Gastroesophageal sphincter (tissue), 4 donors: ENCODE results near the gene CCDC171. TPM values are rescaled to one million over a fixed set of nuclear protein-coding genes. Genes with fewer than 3 reads are reported as not detected.
"Not testable (repeated sequence)": the region's sequence is repeated elsewhere in the genome, so short reads cannot be mapped to it uniquely, and the experiment has no call there.

Experiments used
- ATAC-seq: fragments of 150-250 bp; one replicate; pipeline ENCODE4 v1.9.1; 2016; ENCODE audit warnings: mild to moderate bottlenecking, moderate library complexity
- H3K27ac ChIP-seq, 4 donors: fragments of 200-600 bp; sonication (generic) in 3 of 4; 1 replicate in 3 of 4; 2 replicates in 1 of 4; pipeline ENCODE4 v1.5.1; 2016 to 2019
- H3K27me3 ChIP-seq: fragments of 200-600 bp; sonication (generic); one replicate; pipeline ENCODE4 v1.5.1; 2019
- H3K36me3 ChIP-seq, 2 donors: fragments of 200-600 bp; sonication (generic); one replicate each; pipeline ENCODE4 v1.5.1; 2019; ENCODE audit warnings: control low read depth in 1 of 2
- H3K4me1 ChIP-seq, 3 donors: fragments of 200-600 bp; sonication (generic); 1 replicate in 2 of 3; 2 replicates in 1 of 3; pipeline ENCODE4 v1.5.1; 2016 to 2019; ENCODE audit warnings: control low read depth in 2 of 3
- H3K4me3 ChIP-seq, 2 donors: fragments of 200-600 bp; sonication (generic); one replicate each; pipeline ENCODE4 v1.5.1; 2019; ENCODE audit warnings: mild to moderate bottlenecking in 1 of 2, moderate library complexity in 1 of 2
- H3K9me3 ChIP-seq, 3 donors: fragments of 200-600 bp; sonication (generic); one replicate each; pipeline ENCODE4 v1.5.1; 2017 to 2019; ENCODE audit warnings: control low read depth in 2 of 3
- CTCF ChIP-seq, 4 experiments: fragments of 200-600 bp in 2 of 4; fragments of 450-650 bp in 2 of 4; sonication (generic) in 1 of 4; IDR thresholded peaks; one replicate each; pipeline ENCODE4 v1.5.1; 2017 to 2019; ENCODE audit warnings: antibody characterized with exemption in 4 of 4, mild to moderate bottlenecking in 2 of 4, moderate library complexity in 2 of 4
- EP300 ChIP-seq: sonication (generic); formaldehyde crosslinking; IDR thresholded peaks from one replicate; pipeline ENCODE4 v1.6.1; 2017; ENCODE audit warnings: antibody characterized with exemption, mild to moderate bottlenecking
- POLR2A ChIP-seq, 2 donors: fragments of 450-650 bp; IDR thresholded peaks; one replicate each; pipeline ENCODE4 v1.6.1; 2017; ENCODE audit warnings: antibody characterized with exemption in 2 of 2, mild to moderate bottlenecking in 2 of 2, moderate library complexity in 1 of 2
- POLR2AphosphoS5 ChIP-seq: sonication (generic); formaldehyde crosslinking; IDR thresholded peaks from one replicate; pipeline ENCODE4 v1.6.1; 2017; ENCODE audit warnings: antibody characterized with exemption
- WGBS, 2 donors: methylation state at CpG; one replicate each; pipeline ENCODE4 v1.1.5; 2018; ENCODE audit warnings: low coverage in 1 of 2; 5-methylcytosine and 5-hydroxymethylcytosine counted together
- total RNA-seq, 4 donors: library from RNA; depleted of rRNA; stranded (reverse); fragments of >200 nt; gene quantifications; one replicate each; pipeline ENCODE4 v1.1.0, GENCODE V29; 2016

The CCDC171 gene
- total RNA-seq, 4 donors from 2014 or later: 0.94 to 4.5 (median 2.8) TPM

GRCh38 chr9:15769547-15769946 lies 216.7 kb downstream of the CCDC171 start:
- Histone ChIP-seq H3K36me3 (no peaks in the 10 kb centered on the region), H3K4me1 (no peaks in the 10 kb centered on the region), H3K27me3 (no peaks in the 10 kb centered on the region), H3K4me3 (no peak overlapping the region), H3K9me3 (no peaks in the 10 kb centered on the region), H3K27ac (no peak overlapping the region)
- WGBS, 2 donors: 31 to 49% methylated on average over 5 of the region's 5 CpGs
- no peak for ATAC-seq
- no peak for TF ChIP-seq POLR2A (IDR thresholded peaks at IDR 0.05)
- TF ChIP-seq EP300: no peak
- TF ChIP-seq POLR2AphosphoS5: no peak
- no peak for TF ChIP-seq CTCF (IDR thresholded peaks at IDR 0.05)

- no peaks in the 10 kb centered on the region for H3K36me3 ChIP-seq
- no peak overlapping the region for H3K27ac ChIP-seq
- no peaks in the 10 kb centered on the region for H3K9me3 ChIP-seq
- no peak for ATAC-seq
- TF ChIP-seq EP300 (no peak), CTCF (IDR thresholded peaks at IDR 0.05) (no peak), POLR2A (IDR thresholded peaks at IDR 0.05) (no peak), POLR2AphosphoS5 (no peak)
- H3K4me1 ChIP-seq: no peaks in the 10 kb centered on the region
- H3K27me3 ChIP-seq: no peaks in the 10 kb centered on the region
- 79 to 80% methylated on average over 5 of the region's 5 CpGs for WGBS, 2 donors
- no peak overlapping the region for H3K4me3 ChIP-seq
These were observed 226.0 kb downstream of the CCDC171 start for GRCh38 chr9:15778861-15779260.

DNA sequence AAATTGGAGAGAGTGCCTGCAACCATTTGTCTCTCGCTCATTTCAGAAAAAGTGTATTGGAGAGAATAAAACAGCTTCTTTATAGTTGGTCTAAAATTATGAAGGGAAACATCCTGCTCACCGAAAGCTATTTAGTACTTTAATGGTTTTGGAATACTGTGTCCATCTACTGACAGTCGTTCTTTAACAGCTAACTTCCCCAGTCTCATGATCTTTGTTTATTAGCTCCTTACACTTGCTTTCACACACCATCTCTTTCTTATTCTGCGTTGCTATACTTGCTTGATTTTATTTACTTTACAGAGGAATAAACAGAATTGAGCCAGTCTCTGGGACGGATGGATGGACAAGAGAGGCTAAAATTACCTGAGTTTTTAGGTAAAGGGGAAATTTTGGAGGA lies 229.3 kb downstream of the CCDC171 start:
- H3K27ac ChIP-seq: no peak overlapping the region
- TF ChIP-seq POLR2AphosphoS5 (no peak), EP300 (no peak)
- no peaks in the 10 kb centered on the region for H3K27me3 ChIP-seq
- H3K9me3 ChIP-seq: no peaks in the 10 kb centered on the region
- no peak for ATAC-seq
- H3K36me3 ChIP-seq: no peaks in the 10 kb centered on the region
- WGBS, 2 donors: 39 to 48% methylated on average over 5 of the region's 5 CpGs
- no peaks in the 10 kb centered on the region for H3K4me1 ChIP-seq
- H3K4me3 ChIP-seq: no peak overlapping the region

DNA sequence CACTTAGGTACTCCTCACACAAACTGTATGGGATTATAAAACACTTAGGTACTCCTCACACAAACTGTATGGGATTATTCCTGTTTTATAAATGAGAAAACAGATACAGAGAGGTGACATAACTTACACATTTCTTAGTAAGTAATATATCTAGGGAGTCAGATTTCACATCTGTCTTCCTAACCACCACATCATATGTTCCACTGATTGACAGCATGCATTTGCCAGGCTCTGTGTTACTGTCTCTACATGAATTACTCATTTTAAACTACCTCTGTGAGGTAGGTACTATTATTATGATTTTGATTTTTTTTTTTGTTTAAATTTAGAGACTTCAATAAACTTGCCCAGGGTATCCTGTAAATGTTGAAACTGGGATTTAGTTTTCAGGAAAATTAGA lies 232.7 kb downstream of the CCDC171 start:
- Histone ChIP-seq H3K27me3 (no peaks in the 10 kb centered on the region), H3K27ac (no peak overlapping the region), H3K9me3 (no peaks in the 10 kb centered on the region), H3K36me3 (no peaks in the 10 kb centered on the region), H3K4me1 (no peaks in the 10 kb centered on the region), H3K4me3 (no peak overlapping the region)
- TF ChIP-seq POLR2AphosphoS5: no peak
- no peak for TF ChIP-seq EP300
- no peak for TF ChIP-seq CTCF (IDR thresholded peaks at IDR 0.05)
- TF ChIP-seq POLR2A (IDR thresholded peaks at IDR 0.05): no peak
- no peak for ATAC-seq

DNA sequence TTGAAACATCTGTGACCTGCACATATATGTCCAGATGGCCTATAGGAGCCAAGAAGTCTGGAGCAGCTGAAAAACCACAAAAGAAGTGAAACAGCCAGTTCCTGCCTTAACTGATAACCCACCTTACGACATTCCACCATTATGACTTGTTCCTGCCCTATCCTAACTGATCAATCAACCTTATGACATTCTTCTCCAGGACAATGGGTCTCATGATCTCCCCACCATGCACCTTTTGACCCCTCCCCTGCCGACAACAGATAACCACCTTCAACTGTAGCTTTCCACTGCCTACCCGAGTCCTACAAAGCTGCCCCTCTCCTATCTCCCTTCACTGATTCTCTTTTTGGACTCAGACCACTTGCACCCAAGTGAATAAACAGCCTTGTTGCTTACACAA lies 233.8 kb downstream of the CCDC171 start:
- Histone ChIP-seq H3K4me3 (no peak overlapping the region), H3K27ac (no peak overlapping the region), H3K36me3 (no peaks in the 10 kb centered on the region), H3K9me3 (no peaks in the 10 kb centered on the region), H3K4me1 (no peaks in the 10 kb centered on the region), H3K27me3 (no peaks in the 10 kb centered on the region)
- TF ChIP-seq EP300: no peak
- no peak for TF ChIP-seq POLR2AphosphoS5
- no peak for TF ChIP-seq CTCF (IDR thresholded peaks at IDR 0.05)
- TF ChIP-seq POLR2A (IDR thresholded peaks at IDR 0.05): no peak
- no peak for ATAC-seq
- 57 to 87% methylated on average over 3 of the region's 3 CpGs for WGBS, 2 donors

GRCh38 chr9:15810219-15810899 lies 257.5 kb downstream of the CCDC171 start:
- no CpG with 5 or more reads among the region's 34 CpGs for WGBS, 2 donors
- ATAC-seq, H3K27ac ChIP-seq, H3K36me3 ChIP-seq, H3K27me3 ChIP-seq, H3K4me1 ChIP-seq, H3K4me3 ChIP-seq: not testable (repeated sequence)
- H3K9me3 ChIP-seq: peaks cover 0 to 19% (median 0%) of the 10 kb centered on the region in 3 donors
